Measurements from ENCODE around the gene ZFP92. TPM values are rescaled to one million over a fixed set of nuclear protein-coding genes. Genes with fewer than 3 reads are reported as not detected.

ZFP92 gene
- total and polyA plus RNA-seq, 3 donors from 2014 or later: 2.1 to 3.4 (median 2.2) TPM

GRCh38 chrX:153433781-153434285 is 22.6 kb downstream of the ZFP92 start:
- no peak for TF ChIP-seq CTCF (IDR thresholded peaks at IDR 0.05)
- no peak for TF ChIP-seq POLR2A (IDR thresholded peaks at IDR 0.05)
- 92 to 97% methylated on average over 2 to 12 of the region's 17 CpGs for WGBS, 2 donors

GRCh38 chrX:153434801-153435200 is 23.5 kb downstream of the ZFP92 start:
- intact Hi-C loops (cut with DNase I; ENCODE audit: low total_unique reads): no loop called here

More at GRCh38 chrX:153433781-153434285, 22.6 kb downstream of the ZFP92 start:
- Histone ChIP-seq H3K27me3 (no peaks in the 10 kb centered on the region), H3K4me1 (no peaks in the 10 kb centered on the region), H3K36me3 (ENCODE audit: low read depth, missing control alignments) (no peaks in the 10 kb centered on the region), H3K27ac (no peak overlapping the region), H3K9me3 (no peaks in the 10 kb centered on the region), H3K4me3 (no peak overlapping the region)
- intact Hi-C loops (cut with DNase I; ENCODE audit: low total_unique reads): no loop called here
- no peak for DNase-seq

GRCh38 chrX:153435845-153436244 is 24.6 kb downstream of the ZFP92 start:
- WGBS, 2 donors: 62 to 83% methylated on average over 3 of the region's 3 CpGs
- Histone ChIP-seq H3K4me1 (no peaks in the 10 kb centered on the region), H3K9me3 (no peaks in the 10 kb centered on the region), H3K4me3 (no peak overlapping the region), H3K36me3 (ENCODE audit: low read depth, missing control alignments) (no peaks in the 10 kb centered on the region), H3K27ac (no peak overlapping the region), H3K27me3 (no peaks in the 10 kb centered on the region)
- intact Hi-C loops (cut with DNase I; ENCODE audit: low total_unique reads): no loop called here
- TF ChIP-seq CTCF (IDR thresholded peaks at IDR 0.05) (no peak), POLR2A (IDR thresholded peaks at IDR 0.05) (no peak)
- DNase-seq: no peak

More at GRCh38 chrX:153434801-153435200, 23.5 kb downstream of the ZFP92 start:
- TF ChIP-seq POLR2A (IDR thresholded peaks at IDR 0.05) (no peak), CTCF (IDR thresholded peaks at IDR 0.05) (no peak)
- DNase-seq: no peak
- no peaks in the 10 kb centered on the region for H3K9me3 ChIP-seq
- 89 to 97% methylated on average over 5 to 8 of the region's 8 CpGs for WGBS, 2 donors
- H3K27ac ChIP-seq: no peak overlapping the region
- no peaks in the 10 kb centered on the region for H3K27me3 ChIP-seq
- H3K4me3 ChIP-seq: no peak overlapping the region
- H3K36me3 ChIP-seq (ENCODE audit: low read depth, missing control alignments): no peaks in the 10 kb centered on the region
- no peaks in the 10 kb centered on the region for H3K4me1 ChIP-seq

GRCh38 chrX:153438532-153438931 is 27.3 kb downstream of the ZFP92 start:
- H3K27me3 ChIP-seq: no peaks in the 10 kb centered on the region
- peak; percentile 50 for DNase-seq
- H3K4me3 ChIP-seq: no peak overlapping the region
- H3K4me1 ChIP-seq: no peaks in the 10 kb centered on the region
- H3K36me3 ChIP-seq (ENCODE audit: low read depth, missing control alignments): no peaks in the 10 kb centered on the region
- intact Hi-C loops (cut with DNase I; ENCODE audit: low total_unique reads): no loop called here
- WGBS, 2 donors: 29 to 66% methylated on average over 6 to 8 of the region's 8 CpGs
- H3K27ac ChIP-seq: no peak overlapping the region
- peak in 1 of 3 experiments; percentile 9 for TF ChIP-seq CTCF (IDR thresholded peaks at IDR 0.05)
- TF ChIP-seq POLR2A (IDR thresholded peaks at IDR 0.05): no peak
- H3K9me3 ChIP-seq: no peaks in the 10 kb centered on the region

GRCh38 chrX:153439977-153440376 is 28.7 kb downstream of the ZFP92 start:
- no peak overlapping the region for H3K27ac ChIP-seq
- whole genome bisulfite sequencing, 2 donors: 80 to 84% methylated on average over 4 of the region's 4 CpGs
- no peaks in the 10 kb centered on the region for H3K36me3 ChIP-seq (ENCODE audit: low read depth, missing control alignments)
- intact Hi-C loops (cut with DNase I; ENCODE audit: low total_unique reads): no loop called here
- no peak overlapping the region for H3K4me3 ChIP-seq
- no peaks in the 10 kb centered on the region for H3K27me3 ChIP-seq
- no peaks in the 10 kb centered on the region for H3K9me3 ChIP-seq
- no peak for DNase-seq
- no peaks in the 10 kb centered on the region for H3K4me1 ChIP-seq
- no peak for TF ChIP-seq CTCF (IDR thresholded peaks at IDR 0.05)
- TF ChIP-seq POLR2A (IDR thresholded peaks at IDR 0.05): no peak

All from testis (tissue), 3 donors.